GM12873 (cell line): Measurements from ENCODE around the gene COL7A1.

Source experiments
- CTCF ChIP-seq: IDR thresholded peaks from 2 replicates; pipeline ENCODE4 v1.5.1; 2012; ENCODE audit warnings: low read depth, mild to moderate bottlenecking, moderate library complexity, low read length, control low read depth; ENCODE audit not compliant: insufficient read depth; ENCODE audit errors: missing control alignments

COL7A1 gene

GRCh38 chr3:48566401-48566760 lies 28.7 kb downstream of the COL7A1 start:
- TF ChIP-seq CTCF = no peak

GRCh38 chr3:48565591-48566400 lies 29.3 kb downstream of the COL7A1 start:
- TF ChIP-seq CTCF = no peak

GRCh38 chr3:48565186-48565585 lies 29.9 kb downstream of the COL7A1 start:
- no peak for TF ChIP-seq CTCF

- no peak for TF ChIP-seq CTCF
Measured at GRCh38 chr3:48564667-48565066, 30.5 kb downstream of the COL7A1 start.

- no peak for TF ChIP-seq CTCF
Measured at GRCh38 chr3:48564022-48564421, 31.1 kb downstream of the COL7A1 start.

- no peak for TF ChIP-seq CTCF
Measured at GRCh38 chr3:48563382-48563918, 31.7 kb downstream of the COL7A1 start, which contains the start of gene UCN2. TSS of gene UCN2 (minus strand) at chr3:48563781. CDS start at chr3:48563124, 657 bp downstream.

- TF ChIP-seq CTCF = no peak
Measured at GRCh38 chr3:48562367-48563095, 32.6 kb downstream of the COL7A1 start.
